HCT116 (cell line): Measurements from ENCODE around the gene USP1.

Source experiments
- ATF3 ChIP-seq: IDR thresholded peaks from 2 replicates; pipeline ENCODE4 v1.6.1; 2012
- CTCF ChIP-seq, 3 experiments: fragments of 200-600 bp in 1 of 3; sonication (generic) in 1 of 3; IDR thresholded peaks in 2 of 3; conservative IDR thresholded peaks in 1 of 3; 2 replicates each; pipeline ENCODE4 v1.5.1; 2012 to 2017; ENCODE audit warnings: low read depth in 2 of 3, low read length in 2 of 3, antibody characterized with exemption in 1 of 3, borderline replicate concordance in 1 of 3, control low read depth in 1 of 3, mild to moderate bottlenecking in 1 of 3, mixed read lengths in 1 of 3, mixed run types in 1 of 3, moderate library complexity in 1 of 3; ENCODE audit not compliant: insufficient read depth in 1 of 3
- EGR1 ChIP-seq: IDR thresholded peaks from 2 replicates; pipeline ENCODE4 v1.6.1; 2012; ENCODE audit warnings: low read depth
- EZH2 ChIP-seq: fragments of 200-600 bp; sonication (generic); IDR thresholded peaks from 2 replicates; pipeline ENCODE4 v1.6.1; 2017; ENCODE audit warnings: antibody characterized with exemption, mixed run types
- FOSL1 ChIP-seq: IDR thresholded peaks from 2 replicates; pipeline ENCODE4 v1.6.1; 2012; ENCODE audit warnings: low read depth
- MAX ChIP-seq: IDR thresholded peaks from 2 replicates; pipeline ENCODE4 v1.6.1; 2012
- POLR2A ChIP-seq: IDR thresholded peaks from 2 replicates; pipeline ENCODE4 v1.7.0; 2011; ENCODE audit warnings: borderline replicate concordance; ENCODE audit not compliant: insufficient read depth, insufficient read length; ENCODE audit errors: extremely low read depth
- POLR2AphosphoS5 ChIP-seq: IDR thresholded peaks from 2 replicates; pipeline ENCODE4 v1.6.1; 2011; ENCODE audit warnings: mild to moderate bottlenecking, low read depth, low read length, moderate library complexity
- RAD21 ChIP-seq: IDR thresholded peaks from 2 replicates; pipeline ENCODE4 v1.6.1; 2012; ENCODE audit warnings: low read depth, mild to moderate bottlenecking
- REST ChIP-seq: IDR thresholded peaks from 2 replicates; pipeline ENCODE4 v1.6.1; 2012; ENCODE audit warnings: low read depth
- YY1 ChIP-seq: IDR thresholded peaks from 2 replicates; pipeline ENCODE4 v1.6.1; 2011; ENCODE audit warnings: low read length, low read depth, moderate library complexity, mild to moderate bottlenecking; ENCODE audit not compliant: insufficient replicate concordance; ENCODE audit errors: extremely low read depth

GRCh38 chr1:62426794-62427193 lies 10.1 kb upstream of the USP1 start:
- TF ChIP-seq CTCF (IDR thresholded peaks at IDR 0.05 in 2 of 3, conservative IDR thresholded peaks at IDR 0.05 in 1 of 3; ENCODE audit: borderline replicate concordance in 1 of 3, insufficient read depth in 1 of 3, low read depth in 2 of 3, low read length in 2 of 3) (no peak), EGR1 (no peak), POLR2AphosphoS5 (no peak), ATF3 (no peak), EZH2 (no peak), POLR2A (no peak), REST (no peak), YY1 (no peak), RAD21 (no peak), MAX (no peak), FOSL1 (no peak)
